HFFc6 (cell line): Measurements from ENCODE around the gene CDH23. TPM values are rescaled to one million over a fixed set of nuclear protein-coding genes. Genes with fewer than 3 reads are reported as not detected.

Source experiments
- DNase-seq: peaks from one replicate; pipeline ENCODE4 v3.0.0-alpha.2; 2018
- H3K27ac Mint-ChIP-seq: 2 replicates; pipeline ENCODE4 v1.8.0; 2020; ENCODE audit warnings: mild to moderate bottlenecking, mixed read lengths
- H3K27me3 Mint-ChIP-seq: 2 replicates; pipeline ENCODE4 v1.8.0; 2021; ENCODE audit warnings: mild to moderate bottlenecking, moderate library complexity, mixed read lengths; ENCODE audit not compliant: insufficient read depth
- H3K36me3 Mint-ChIP-seq: 2 replicates; pipeline ENCODE4 v1.8.0; 2021; ENCODE audit warnings: low read depth, mixed read lengths
- H3K4me1 Mint-ChIP-seq: 2 replicates; pipeline ENCODE4 v1.8.0; 2020; ENCODE audit warnings: low read depth, mixed read lengths
- H3K4me3 Mint-ChIP-seq: 2 replicates; pipeline ENCODE4 v1.8.0; 2020; ENCODE audit warnings: mild to moderate bottlenecking, moderate library complexity, mixed read lengths
- H3K9me3 Mint-ChIP-seq: 2 replicates; pipeline ENCODE4 v1.8.0; 2020; ENCODE audit warnings: mild to moderate bottlenecking, mixed read lengths
- CTCF ChIP-seq: fragments of 200-600 bp; sonication (generic); IDR thresholded peaks from 2 replicates; pipeline ENCODE4 v1.5.0; 2021; ENCODE audit warnings: antibody characterized with exemption, mild to moderate bottlenecking
- total RNA-seq, 6 experiments: library from RNA; stranded (reverse); fragmentation: NEBNext Ultra II Directional; extraction: Animal tissue kit (Norgen Biotek cat#: 25700); gene quantifications; 2 replicates in 1 of 6; 3 replicates in 5 of 6; pipeline ENCODE4 v1.2.3, GENCODE V29; 2021

The CDH23 gene
- total RNA-seq, 6 experiments from 2014 or later, result 0.02 to 0.11 (median 0.04) TPM; not detected in 2

GRCh38 chr10:71369602-71370001 is 27.1 kb upstream of the CDH23 start:
- no peak for TF ChIP-seq CTCF
- no peaks in the 10 kb centered on the region for H3K36me3 Mint-ChIP-seq
- no peaks in the 10 kb centered on the region for H3K9me3 Mint-ChIP-seq
- no peak for DNase-seq
- H3K4me3 Mint-ChIP-seq, result no peak overlapping the region
- H3K4me1 Mint-ChIP-seq, result peaks cover 21% of the 10 kb centered on the region
- H3K27ac Mint-ChIP-seq, result no peak overlapping the region
- H3K27me3 Mint-ChIP-seq, result peaks cover 17% of the 10 kb centered on the region

- H3K27me3 Mint-ChIP-seq, result peaks cover 21% of the 10 kb centered on the region
- no peak for TF ChIP-seq CTCF
- H3K36me3 Mint-ChIP-seq, result no peaks in the 10 kb centered on the region
- no peak overlapping the region for H3K4me3 Mint-ChIP-seq
- no peak overlapping the region for H3K27ac Mint-ChIP-seq
- peaks cover 17% of the 10 kb centered on the region for H3K4me1 Mint-ChIP-seq
- no peak for DNase-seq
- H3K9me3 Mint-ChIP-seq, result no peaks in the 10 kb centered on the region
These were observed 26.7 kb upstream of the CDH23 start for GRCh38 chr10:71370031-71370430.

- no peak for DNase-seq
- no peaks in the 10 kb centered on the region for H3K36me3 Mint-ChIP-seq
- TF ChIP-seq CTCF, result no peak
- peaks cover 25% of the 10 kb centered on the region for H3K27me3 Mint-ChIP-seq
- peaks cover 8% of the 10 kb centered on the region for H3K4me1 Mint-ChIP-seq
- H3K4me3 Mint-ChIP-seq, result no peak overlapping the region
- H3K27ac Mint-ChIP-seq, result no peak overlapping the region
- H3K9me3 Mint-ChIP-seq, result no peaks in the 10 kb centered on the region
These were observed 25.0 kb upstream of the CDH23 start for GRCh38 chr10:71371750-71372166.

GRCh38 chr10:71372882-71373495 is 23.7 kb upstream of the CDH23 start:
- peaks cover 7% of the 10 kb centered on the region for H3K4me1 Mint-ChIP-seq
- no peaks in the 10 kb centered on the region; the same call in 1 of the 2 replicates for H3K36me3 Mint-ChIP-seq
- no peak overlapping the region for H3K27ac Mint-ChIP-seq
- H3K4me3 Mint-ChIP-seq, result no peak overlapping the region
- no peaks in the 10 kb centered on the region for H3K9me3 Mint-ChIP-seq
- peaks cover 25% of the 10 kb centered on the region for H3K27me3 Mint-ChIP-seq
- no peak for TF ChIP-seq CTCF
- no peak for DNase-seq

- no peak for DNase-seq
- Mint-ChIP-seq H3K4me3 (no peak overlapping the region), H3K36me3 (no peaks in the 10 kb centered on the region; the same call in 1 of the 2 replicates), H3K27ac (no peak overlapping the region), H3K27me3 (peaks cover 26% of the 10 kb centered on the region), H3K4me1 (peaks cover 7% of the 10 kb centered on the region), H3K9me3 (no peaks in the 10 kb centered on the region)
- no peak for TF ChIP-seq CTCF
These were observed 22.1 kb upstream of the CDH23 start for GRCh38 chr10:71374481-71375233.
